GM18499 (cell line): ENCODE measurements around the gene CENPF.

ENCODE experiments used
- ATAC-seq: cut with Tn5 transposase; IDR thresholded peaks from one replicate; pipeline ENCODE4 v1.9.1; 2021; ENCODE audit warnings: moderate number of reproducible peaks; ENCODE audit not compliant: insufficient read depth, unreplicated experiment

The CENPF gene

DNA sequence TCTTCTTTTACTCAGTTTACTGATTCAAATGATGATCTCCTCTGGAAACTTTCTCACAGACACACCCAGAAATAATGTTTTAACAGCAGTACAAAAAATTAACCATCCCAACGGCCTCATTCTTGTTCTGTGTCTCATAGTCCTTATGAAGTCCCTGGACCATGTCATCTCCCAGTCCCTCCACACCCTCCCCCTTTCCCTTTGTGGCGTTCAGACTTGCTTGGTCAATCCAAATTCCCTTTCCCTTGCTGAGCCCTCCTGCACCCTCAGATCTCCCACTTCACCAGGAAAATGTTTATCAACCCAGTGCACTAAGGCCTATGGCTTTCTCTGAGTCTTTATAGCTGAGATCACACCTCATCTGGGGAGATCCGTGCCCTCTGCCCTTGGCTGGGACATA, 85.9 kb downstream of the CENPF start:
- no peak for ATAC-seq

DNA sequence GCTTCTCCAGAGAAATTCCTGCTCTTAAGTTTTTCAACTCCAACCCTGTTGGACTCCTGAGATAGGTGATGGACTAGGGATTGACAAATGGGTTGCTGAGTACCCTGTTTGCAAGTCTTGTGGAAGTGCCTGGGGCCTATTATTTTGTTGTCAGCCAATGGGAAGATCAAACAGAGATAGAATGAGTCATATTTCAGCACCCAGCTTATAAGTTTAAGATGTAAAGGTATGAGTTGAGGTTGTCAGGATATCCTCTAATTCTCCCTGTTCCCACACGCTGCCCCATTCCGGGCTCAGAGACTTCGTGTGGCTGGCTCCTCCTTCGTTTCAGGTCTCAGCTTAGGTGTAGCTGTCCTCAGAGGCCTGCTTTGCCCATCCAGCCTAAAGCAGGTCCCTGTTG, 91.8 kb downstream of the CENPF start:
- no peak for ATAC-seq

DNA sequence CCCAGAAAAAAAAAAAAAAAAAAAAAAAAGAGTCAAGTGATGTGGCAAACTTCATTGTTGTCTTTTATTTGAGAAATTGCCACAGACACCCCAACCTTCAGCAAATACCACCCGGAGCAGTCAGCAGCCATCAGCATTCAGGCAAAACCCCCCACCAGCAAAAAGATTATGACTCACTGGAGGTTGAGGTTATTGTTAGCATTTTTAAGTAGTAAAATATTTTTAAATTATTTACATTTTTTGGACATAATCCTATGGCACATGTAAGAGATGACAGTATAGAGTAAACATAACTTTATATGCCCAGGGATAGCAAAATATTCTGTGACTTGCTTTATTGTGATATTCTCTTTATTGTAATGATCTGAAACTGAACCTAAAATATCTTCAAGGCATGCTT, 95.6 kb downstream of the CENPF start:
- ATAC-seq: no peak

DNA sequence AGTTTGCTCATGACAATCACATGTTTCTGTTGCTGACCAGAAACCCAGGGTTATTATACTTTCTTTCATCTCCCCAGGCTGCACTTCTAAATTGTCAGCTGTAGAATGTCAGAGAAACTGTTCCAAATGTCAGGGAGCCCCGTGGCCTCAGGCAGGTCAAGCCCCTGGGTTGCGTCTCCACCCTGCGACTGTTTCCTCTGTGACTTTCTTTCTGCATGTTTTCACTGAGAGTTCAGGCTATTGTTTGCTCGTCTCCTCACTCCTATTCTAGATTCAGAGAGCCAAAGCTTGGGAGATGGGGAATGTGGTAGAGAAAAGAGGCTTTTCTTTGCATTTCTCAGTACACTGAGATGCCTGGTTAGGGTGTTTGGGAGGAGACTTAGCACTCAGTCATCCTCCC, 97.4 kb downstream of the CENPF start:
- ATAC-seq: no peak

DNA sequence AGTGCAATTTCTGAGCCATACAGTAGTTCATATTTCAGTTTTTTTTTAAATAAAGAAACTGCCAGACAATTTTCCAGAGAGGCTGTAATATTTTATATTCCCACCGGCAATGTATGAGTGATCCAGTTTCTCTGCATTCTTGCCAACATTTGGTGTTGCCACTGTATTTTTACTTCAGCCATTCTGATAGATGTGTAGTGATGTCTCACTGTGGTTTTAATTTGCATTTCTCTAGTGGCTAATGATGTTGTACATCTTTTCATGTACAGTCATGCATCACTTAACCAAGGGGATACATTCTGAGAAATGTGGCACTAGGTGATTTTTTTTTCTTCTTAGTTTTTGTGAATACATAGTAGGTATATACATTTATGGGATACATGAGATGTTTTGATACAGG, 99.6 kb downstream of the CENPF start:
- ATAC-seq: no peak

DNA sequence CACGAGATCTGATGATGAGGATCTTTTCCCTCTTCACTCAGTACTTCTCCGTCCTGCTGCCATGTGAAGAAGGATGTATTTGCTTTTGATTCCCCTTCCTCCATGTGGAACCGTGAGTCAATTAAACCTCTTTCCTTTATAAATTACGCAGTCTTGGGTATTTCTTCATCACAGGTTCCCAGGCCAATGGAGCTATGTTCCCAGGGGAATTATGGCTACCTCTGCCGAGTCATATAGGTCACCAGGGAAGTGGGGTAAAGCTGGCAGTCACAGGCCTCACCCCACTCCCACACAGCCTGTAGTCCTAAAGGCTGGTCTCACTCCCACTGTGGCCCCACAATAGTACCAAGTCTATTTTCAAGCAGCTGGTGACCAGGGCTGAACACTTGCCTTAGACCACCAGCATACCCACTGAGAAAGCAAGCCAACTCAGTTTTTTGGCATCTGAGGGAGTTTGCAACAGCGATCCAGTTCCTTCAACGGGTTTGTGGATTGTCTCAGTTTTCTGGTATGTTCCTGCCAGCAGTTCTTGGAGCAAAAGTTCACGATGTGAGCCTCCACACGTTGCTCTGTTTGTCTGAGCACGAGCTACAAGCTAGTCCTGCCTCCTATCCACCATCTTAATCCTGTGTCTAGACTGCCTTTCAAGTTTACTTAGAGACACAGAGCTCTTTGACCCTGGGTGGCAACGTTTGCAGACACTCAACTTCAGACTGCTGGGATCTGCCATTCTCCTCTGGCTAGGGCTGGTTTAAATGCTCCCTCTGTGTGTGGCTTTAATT, 104.5 kb downstream of the CENPF start:
- ATAC-seq: no peak

DNA sequence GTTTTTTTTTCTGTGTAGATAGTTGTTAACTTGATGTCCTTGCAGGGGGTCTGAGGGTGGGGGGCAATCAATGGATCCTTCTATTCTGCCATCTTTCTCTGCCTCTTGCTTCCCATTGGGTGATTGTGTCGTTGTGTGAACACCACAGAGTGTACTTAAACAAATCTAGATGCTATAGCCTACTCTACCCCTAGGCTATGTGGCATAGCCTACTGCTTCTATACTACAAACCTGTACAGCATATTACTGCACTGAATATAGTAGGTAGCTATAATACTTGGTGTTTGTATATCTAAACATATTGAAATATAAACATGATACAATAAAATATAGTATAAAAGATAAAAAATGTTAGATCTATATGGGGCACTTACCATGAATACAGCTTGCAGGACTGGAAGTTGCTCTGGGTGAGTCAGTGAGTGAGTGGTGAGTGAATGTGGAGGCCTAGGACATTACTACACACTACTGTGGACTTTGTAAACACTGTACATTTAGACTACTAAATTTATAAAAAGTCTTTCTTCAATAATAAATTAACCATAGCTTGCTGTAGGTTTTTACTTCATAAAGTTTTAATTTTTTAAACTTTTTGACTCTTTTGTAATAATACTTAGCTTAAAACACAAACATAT, 105.4 kb downstream of the CENPF start:
- ATAC-seq: no peak

DNA sequence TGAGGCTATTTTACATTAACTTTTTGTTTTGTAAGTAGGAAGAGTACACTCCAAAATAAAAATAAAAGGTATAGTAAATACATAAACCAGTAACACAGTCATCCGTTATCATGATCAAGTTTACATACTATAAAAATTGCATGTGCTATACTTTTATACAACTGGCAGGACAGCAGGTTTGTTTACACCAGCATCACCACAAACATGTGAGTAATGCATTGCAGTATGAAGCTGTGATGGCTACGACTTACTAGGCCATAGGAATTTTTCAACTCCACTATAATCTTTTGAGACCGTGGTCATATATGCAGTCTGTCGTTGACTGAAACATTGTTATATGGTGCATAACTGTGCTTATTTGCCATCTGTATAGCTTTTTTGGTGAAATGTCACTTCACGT, 106.2 kb downstream of the CENPF start:
- no peak for ATAC-seq

DNA sequence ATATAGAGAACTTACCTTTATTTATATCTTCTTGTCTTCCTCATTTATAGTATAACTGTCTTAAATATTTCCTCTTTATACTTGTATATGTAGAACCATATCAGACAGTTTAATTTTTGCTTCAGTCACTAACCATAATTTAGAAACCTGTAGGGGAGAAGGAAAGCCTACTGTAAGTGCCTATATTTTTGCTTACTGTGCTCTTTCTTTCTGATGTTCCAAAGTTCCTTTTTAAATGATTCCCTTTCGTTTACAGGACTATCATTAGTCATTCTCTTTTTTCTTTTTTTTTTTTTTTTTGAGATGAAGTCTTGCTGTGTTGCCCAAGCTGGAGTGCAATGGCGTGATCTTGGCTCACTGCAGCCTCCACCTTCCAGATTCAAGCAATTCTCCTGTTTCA, 109.7 kb downstream of the CENPF start:
- no peak for ATAC-seq
